Hepatocyte (in vitro differentiated cells): ENCODE results near the gene CHAD. TPM values are rescaled to one million over a fixed set of nuclear protein-coding genes. Genes with fewer than 3 reads are reported as not detected.
A peak's percentile ranks its signal among the peaks of the same experiment; 100 is the strongest.

Experiments
- DNase-seq: peaks from one replicate; pipeline ENCODE4 v3.0.0-alpha.2; 2016; ENCODE audit warnings: low spot score
- H2AFZ ChIP-seq: fragments of 200-600 bp; sonication (generic); 2 replicates; pipeline ENCODE4 v1.6.0; 2016; ENCODE audit warnings: antibody characterized with exemption, mild to moderate bottlenecking
- H3K27ac ChIP-seq: fragments of 200-600 bp; sonication (generic); 2 replicates; pipeline ENCODE4 v1.5.1; 2016; ENCODE audit warnings: mild to moderate bottlenecking
- H3K27me3 ChIP-seq: fragments of 200-600 bp; sonication (generic); 2 replicates; pipeline ENCODE4 v1.6.1; 2016
- H3K36me3 ChIP-seq: fragments of 200-600 bp; sonication (generic); replicated peaks from 2 replicates; pipeline ENCODE4 v1.5.1; 2016; ENCODE audit warnings: low read depth; ENCODE audit not compliant: insufficient read depth
- H3K4me1 ChIP-seq: fragments of 200-600 bp; sonication (generic); 2 replicates; pipeline ENCODE4 v1.5.1; 2016; ENCODE audit warnings: mild to moderate bottlenecking, moderate library complexity; ENCODE audit not compliant: insufficient read depth
- H3K4me2 ChIP-seq: fragments of 200-600 bp; sonication (generic); 2 replicates; pipeline ENCODE4 v1.6.0; 2016
- H3K4me3 ChIP-seq: fragments of 200-600 bp; sonication (generic); 2 replicates; pipeline ENCODE4 v1.5.1; 2016; ENCODE audit warnings: mild to moderate bottlenecking
- H3K79me2 ChIP-seq: fragments of 200-600 bp; sonication (generic); 2 replicates; pipeline ENCODE4 v1.6.0; 2017; ENCODE audit warnings: mild to moderate bottlenecking
- H3K9me2 ChIP-seq: fragments of 200-600 bp; sonication (generic); replicated peaks from 2 replicates; pipeline ENCODE4 v1.6.0; 2017; ENCODE audit warnings: mild to moderate bottlenecking; ENCODE audit not compliant: insufficient read depth
- H3K9me3 ChIP-seq: fragments of 200-600 bp; sonication (generic); 2 replicates; pipeline ENCODE4 v1.5.1; 2016; ENCODE audit warnings: low read depth, mild to moderate bottlenecking
- H4K20me1 ChIP-seq: fragments of 200-600 bp; sonication (generic); 2 replicates; pipeline ENCODE4 v1.6.0; 2016; ENCODE audit warnings: mild to moderate bottlenecking; ENCODE audit not compliant: insufficient read depth, poor library complexity, severe bottlenecking
- EZH2 ChIP-seq: fragments of 200-600 bp; sonication (generic); IDR thresholded peaks from 2 replicates; pipeline ENCODE4 v1.6.1; 2016; ENCODE audit warnings: antibody characterized with exemption, mild to moderate bottlenecking, borderline replicate concordance
- EZH2phosphoT487 ChIP-seq: fragments of 200-600 bp; sonication (generic); IDR thresholded peaks from one replicate; pipeline ENCODE4 v1.6.1; 2018; ENCODE audit warnings: antibody characterized with exemption, mild to moderate bottlenecking, low read depth, moderate library complexity; ENCODE audit not compliant: unreplicated experiment, severe bottlenecking
- WGBS: methylation state at CpG from one replicate; pipeline ENCODE4 v1.1.6; 2016; ENCODE audit warnings: low lambda C conversion rate; ENCODE audit errors: missing lambda C conversion rate; 5-methylcytosine and 5-hydroxymethylcytosine counted together
- polyA plus RNA-seq: library from polyadenylated mRNA; unstranded; fragments of >200 nt; fragmentation: Nextera tagmentation; extraction: Ambion mirVana; gene quantifications from 2 replicates; pipeline ENCODE4 v1.2.1, GENCODE V29; 2016
- total RNA-seq: library from RNA; depleted of rRNA; stranded (reverse); fragments of >200 nt; gene quantifications from 2 replicates; pipeline ENCODE4 v1.2.3, GENCODE V29; 2014
- TF ChIP-seq, protein P1 (sequence below): fragments of 200-600 bp; sonication (generic); IDR thresholded peaks from 2 replicates; pipeline ENCODE4 v1.5.1; 2016; ENCODE audit warnings: antibody characterized with exemption, mild to moderate bottlenecking; ENCODE audit not compliant: poor library complexity

Gene CHAD
- total and polyA plus RNA-seq, 2 experiments from 2014 or later, result 0.20 to 1.8 TPM

DNA sequence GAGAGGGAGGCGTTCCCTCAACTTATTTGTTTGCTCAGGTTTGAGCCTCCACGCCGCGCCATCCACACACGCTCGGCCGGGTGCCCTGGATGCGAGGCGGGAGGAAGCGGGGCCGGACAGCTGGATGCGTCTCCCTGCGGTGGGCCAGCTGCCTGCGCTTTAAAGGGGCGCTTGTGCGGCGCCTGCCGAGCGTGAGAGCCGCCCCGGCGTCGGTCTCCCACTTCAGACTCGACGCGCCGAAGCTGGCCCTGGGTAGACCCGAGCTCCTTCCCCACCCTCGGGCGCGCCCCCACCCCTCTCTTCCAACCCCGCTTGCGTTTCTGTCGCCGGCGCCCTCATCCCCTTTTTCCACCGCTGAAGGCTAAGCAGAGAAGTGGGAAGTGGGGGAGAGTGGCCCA, 527 bp upstream of the CHAD start:
- Histone ChIP-seq H3K79me2 (no peaks in the 10 kb centered on the region), H3K9me2 (no peaks in the 10 kb centered on the region), H3K4me2 (peak overlapping the region; percentile 93), H3K4me1 (peaks cover 3% of the 10 kb centered on the region), H3K9me3 (no peaks in the 10 kb centered on the region), H2AFZ (peak overlapping the region; percentile 40), H3K4me3 (peak overlapping the region; percentile 23), H4K20me1 (no peaks in the 10 kb centered on the region), H3K27me3 (no peaks in the 10 kb centered on the region), H3K36me3 (no peaks in the 10 kb centered on the region), H3K27ac (no peak overlapping the region)
- TF ChIP-seq EZH2phosphoT487 (no peak), EZH2 (no peak)
- TF ChIP-seq, protein P1, sequence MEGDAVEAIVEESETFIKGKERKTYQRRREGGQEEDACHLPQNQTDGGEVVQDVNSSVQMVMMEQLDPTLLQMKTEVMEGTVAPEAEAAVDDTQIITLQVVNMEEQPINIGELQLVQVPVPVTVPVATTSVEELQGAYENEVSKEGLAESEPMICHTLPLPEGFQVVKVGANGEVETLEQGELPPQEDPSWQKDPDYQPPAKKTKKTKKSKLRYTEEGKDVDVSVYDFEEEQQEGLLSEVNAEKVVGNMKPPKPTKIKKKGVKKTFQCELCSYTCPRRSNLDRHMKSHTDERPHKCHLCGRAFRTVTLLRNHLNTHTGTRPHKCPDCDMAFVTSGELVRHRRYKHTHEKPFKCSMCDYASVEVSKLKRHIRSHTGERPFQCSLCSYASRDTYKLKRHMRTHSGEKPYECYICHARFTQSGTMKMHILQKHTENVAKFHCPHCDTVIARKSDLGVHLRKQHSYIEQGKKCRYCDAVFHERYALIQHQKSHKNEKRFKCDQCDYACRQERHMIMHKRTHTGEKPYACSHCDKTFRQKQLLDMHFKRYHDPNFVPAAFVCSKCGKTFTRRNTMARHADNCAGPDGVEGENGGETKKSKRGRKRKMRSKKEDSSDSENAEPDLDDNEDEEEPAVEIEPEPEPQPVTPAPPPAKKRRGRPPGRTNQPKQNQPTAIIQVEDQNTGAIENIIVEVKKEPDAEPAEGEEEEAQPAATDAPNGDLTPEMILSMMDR, result no peak
- WGBS, result 20% methylated on average over 31 of the region's 37 CpGs
- no peak for DNase-seq

DNA sequence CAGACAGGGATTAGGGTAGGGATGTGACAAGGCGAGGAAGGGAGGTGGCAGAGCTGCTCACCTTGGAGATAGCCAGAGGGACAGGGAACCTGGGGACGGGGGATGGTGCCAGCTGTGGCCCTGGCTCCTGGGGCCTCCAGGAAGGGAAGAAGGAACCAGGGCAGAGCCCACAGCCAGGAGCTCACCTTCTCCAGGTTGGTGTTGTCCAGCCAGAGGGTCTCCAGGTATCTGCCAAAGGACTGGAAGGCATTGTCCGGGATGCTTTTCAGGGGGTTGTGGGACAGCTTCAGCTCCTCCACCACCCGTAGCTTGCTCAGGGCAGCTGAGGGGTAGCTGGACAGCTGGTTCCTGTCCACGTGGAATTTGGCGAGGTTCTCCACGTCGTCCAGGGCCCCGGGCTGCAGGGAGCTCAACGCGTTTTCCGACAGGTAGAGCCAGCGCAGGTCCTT, 801 bp downstream of the CHAD start:
- Histone ChIP-seq H3K36me3 (no peaks in the 10 kb centered on the region), H3K4me3 (no peak overlapping the region), H2AFZ (no peak overlapping the region), H3K27me3 (no peaks in the 10 kb centered on the region), H3K4me1 (peaks cover 3% of the 10 kb centered on the region), H3K9me3 (no peaks in the 10 kb centered on the region), H3K4me2 (peak overlapping the region; percentile 93), H3K27ac (no peak overlapping the region), H3K9me2 (no peaks in the 10 kb centered on the region), H4K20me1 (no peaks in the 10 kb centered on the region), H3K79me2 (no peaks in the 10 kb centered on the region)
- TF ChIP-seq EZH2, result no peak
- no peak for TF ChIP-seq EZH2phosphoT487
- TF ChIP-seq, protein P1, result no peak
- WGBS, result 78% methylated on average over 13 of the region's 13 CpGs
- no peak for DNase-seq

DNA sequence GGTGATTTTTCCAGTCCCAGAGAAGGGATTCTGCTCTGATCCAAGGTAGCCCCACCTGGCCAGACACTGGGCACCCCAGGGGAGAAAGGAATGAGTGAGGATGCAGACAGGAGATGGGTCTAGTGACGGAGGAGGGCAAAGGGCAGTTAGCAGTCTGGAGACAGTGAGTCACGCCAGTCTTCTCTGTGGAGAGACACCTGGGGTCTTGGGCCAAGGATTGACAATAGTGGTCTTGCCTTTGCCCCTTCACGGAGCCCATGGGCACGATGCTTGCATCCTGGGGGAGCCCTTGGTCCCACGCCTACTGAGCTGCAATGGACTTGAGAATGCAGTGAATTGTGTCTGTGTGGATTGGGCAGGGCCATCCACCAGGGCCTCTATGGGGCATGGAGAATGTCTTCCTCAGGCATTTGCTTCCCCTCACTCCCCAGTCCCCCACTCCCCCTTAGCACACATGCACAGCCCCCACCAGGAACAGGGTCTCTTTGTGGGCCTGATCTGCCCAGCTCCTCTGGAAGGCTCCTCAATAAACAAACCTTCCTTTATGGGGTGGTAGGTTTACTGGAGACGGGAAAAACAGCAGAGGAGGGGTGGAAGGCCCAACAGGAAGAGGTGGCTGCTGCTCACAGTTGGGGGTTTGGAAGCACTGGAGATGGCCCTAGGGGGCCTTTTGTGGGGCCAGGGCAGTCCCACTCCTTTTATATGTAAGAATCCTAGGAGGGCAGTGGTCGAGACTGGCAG, 1.4 kb downstream of the CHAD start:
- Histone ChIP-seq H3K4me3 (no peak overlapping the region), H3K4me2 (no peak overlapping the region), H3K36me3 (no peaks in the 10 kb centered on the region), H3K4me1 (peaks cover 3% of the 10 kb centered on the region), H3K9me2 (no peaks in the 10 kb centered on the region), H2AFZ (no peak overlapping the region), H3K27ac (no peak overlapping the region), H4K20me1 (no peaks in the 10 kb centered on the region), H3K79me2 (no peaks in the 10 kb centered on the region), H3K9me3 (no peaks in the 10 kb centered on the region), H3K27me3 (no peaks in the 10 kb centered on the region)
- DNase-seq, result no peak
- TF ChIP-seq, protein P1, result no peak
- 85% methylated on average over 7 of the region's 7 CpGs for WGBS
